SKM-1 treated with dmso at 0.1 percent for 144 hours (cell line): ENCODE data around the gene UNK.
"Not testable (repeated sequence)": the region's sequence is repeated elsewhere in the genome, so short reads cannot be mapped to it uniquely, and the experiment has no call there.

ENCODE experiments used
- DNase-seq: peaks from one replicate; lab custom pipeline; 2025; ENCODE audit not compliant: unreplicated experiment; lab: John Stamatoyannopoulos, UW

Gene UNK

GRCh38 chr17:75753514-75754377 is 30.9 kb upstream of the UNK start:
- DNase-seq = peak; percentile 55

- DNase-seq = no peak
Measured at GRCh38 chr17:75754378-75755204, 30.0 kb upstream of the UNK start.

- DNase-seq = no peak
Measured at GRCh38 chr17:75755205-75755901, 29.3 kb upstream of the UNK start.

GRCh38 chr17:75755990-75756389 is 28.6 kb upstream of the UNK start:
- DNase-seq = no peak

GRCh38 chr17:75756451-75757085 is 28.0 kb upstream of the UNK start:
- DNase-seq = no peak

GRCh38 chr17:75757086-75757681 is 27.4 kb upstream of the UNK start:
- DNase-seq = no peak

GRCh38 chr17:75758131-75758905 is 26.3 kb upstream of the UNK start:
- DNase-seq = no peak

- DNase-seq = no peak
Measured at GRCh38 chr17:75759457-75759856, 25.1 kb upstream of the UNK start.

- not testable (repeated sequence) for DNase-seq
Measured at GRCh38 chr17:75759978-75760640, 24.5 kb upstream of the UNK start.

- no peak for DNase-seq
Measured at GRCh38 chr17:75762513-75763268, 21.9 kb upstream of the UNK start.

- DNase-seq = no peak
Measured at GRCh38 chr17:75763269-75763607, 21.4 kb upstream of the UNK start.

GRCh38 chr17:75763613-75764416 is 20.8 kb upstream of the UNK start:
- DNase-seq = no peak

GRCh38 chr17:75764417-75764710 is 20.2 kb upstream of the UNK start:
- no peak for DNase-seq

- peak; percentile 48 for DNase-seq
Measured at GRCh38 chr17:75764711-75765421, 19.7 kb upstream of the UNK start, which contains the start of gene GALK1. Gene GALK1 (minus strand): TSS chr17:75765192. CDS start chr17:75765136, 56 bp downstream.

- no peak for DNase-seq
Measured at GRCh38 chr17:75765981-75766380, 18.6 kb upstream of the UNK start.

- no peak for DNase-seq
Measured at GRCh38 chr17:75767881-75768280, 16.7 kb upstream of the UNK start.

GRCh38 chr17:75769536-75769935 is 15.1 kb upstream of the UNK start:
- no peak for DNase-seq
